Measurements from ENCODE around the gene GPR143. TPM values are rescaled to one million over a fixed set of nuclear protein-coding genes. Genes with fewer than 3 reads are reported as not detected.

GPR143 gene
- total and polyA plus RNA-seq, 10 of the 15 experiments (the other 5 are each of a cell fraction or from before 2014, with no cell fraction given), result 0.05 to 0.31 (median 0.15) TPM; not detected in 5

DNA sequence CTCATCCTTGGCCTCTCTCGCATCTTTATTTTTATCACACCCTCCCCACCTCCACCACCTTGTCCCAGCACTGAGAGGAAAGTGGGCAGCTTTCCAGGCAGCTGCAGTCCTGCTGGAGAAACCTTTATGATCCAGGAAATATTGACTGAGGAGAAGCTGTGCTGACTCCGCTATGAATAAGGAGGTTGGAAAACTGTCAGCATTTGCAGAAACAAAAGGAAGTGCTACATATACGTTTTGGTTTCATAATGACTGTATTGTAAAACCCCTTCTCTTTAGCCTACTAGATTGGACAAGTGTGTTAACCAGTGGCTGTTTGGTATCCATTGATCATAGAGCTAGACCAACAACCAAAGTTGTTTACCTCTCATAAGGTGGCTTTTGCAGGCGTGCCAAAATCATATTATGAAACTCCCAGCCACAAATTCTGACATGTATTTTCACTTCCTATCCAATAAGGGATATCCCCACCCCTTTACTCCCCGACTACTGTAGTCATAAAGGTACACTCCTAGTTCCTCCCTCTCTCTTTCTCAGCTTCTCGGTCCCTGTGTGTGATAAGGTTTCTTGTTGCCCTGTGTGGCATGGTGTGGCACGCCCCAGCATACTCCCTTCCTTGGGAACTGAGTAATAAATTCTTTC lies 88.4 kb downstream of the GPR143 start:
- no peaks in the 10 kb centered on the region for H4K20me1 ChIP-seq (ENCODE audit: control insufficient read depth, insufficient read depth)
- no peaks in the 10 kb centered on the region for H3K27me3 ChIP-seq (replicated peaks in 1 of 2; ENCODE audit: control insufficient read depth in 2 of 2, insufficient read depth in 2 of 2, low read length in 1 of 2)
- BruUV-seq (replicated peaks), result no TSS peak
- RAD21 ChIA-PET (ENCODE audit: unreplicated experiment), result interaction anchor here (0.6 to 1.1 kb wide), 5 partner anchors 20 to 329 kb away, joined by 3 to 6 read pairs (median 4); no protein-coding TSS in a partner anchor
- peak; percentile 57 for FAIRE-seq
- in situ Hi-C loops (cut with MboI) (no loop called here), intact Hi-C loops (cut with micrococcal nuclease; ENCODE audit: unreplicated experiment) (loop anchor here (1.0 to 5.0 kb wide), 4 partner anchors 33 to 325 kb away; no protein-coding TSS in a partner anchor)
- POLR2A ChIA-PET, result no interaction called here
- peak; percentile 89 for DNase-seq (ENCODE audit: low read depth, low spot score)
- peak overlapping the region; percentile 53 for H3K4me2 ChIP-seq (ENCODE audit: control insufficient read depth, insufficient read depth)
- SMC1A ChIA-PET (ENCODE audit: uncharacterized antibody, unreplicated experiment), result interaction anchor here (0.5 to 1.8 kb wide), 10 partner anchors 9 to 1689 kb away, joined by 3 to 6 read pairs (median 3); no protein-coding TSS in a partner anchor
- peak overlapping the region; percentile 85 for H3K27ac ChIP-seq (ENCODE audit: control insufficient read depth, insufficient read depth)
- CTCF ChIA-PET, result interaction anchor here (1.5 kb wide), 1 partner anchor 31 kb away, joined by 3 read pairs; no protein-coding TSS in a partner anchor
- H3K9me3 ChIP-seq (replicated peaks; ENCODE audit: control insufficient read depth, insufficient read depth, low read length), result peaks cover 11% of the 10 kb centered on the region; the same call in 2 of the 3 replicates
- H2AFZ ChIP-seq (ENCODE audit: control insufficient read depth, low read depth, low read length), result no peak overlapping the region
- no peaks in the 10 kb centered on the region for H3K79me2 ChIP-seq (ENCODE audit: control insufficient read depth, insufficient read depth, low read length)
- 3% methylated on average over 7 of the region's 7 CpGs for WGBS (ENCODE audit: insufficient coverage, insufficient replicate concordance, low lambda C conversion rate, missing lambda C conversion rate)
- H3K4me1 ChIP-seq (ENCODE audit: control insufficient read depth, insufficient read depth, low read length), result peaks cover 6% of the 10 kb centered on the region
- no peak overlapping the region for H3K9ac ChIP-seq (ENCODE audit: control insufficient read depth, insufficient read depth, low read length)
- peak overlapping the region; percentile 11; the same call in 1 of the 2 replicates for H3K4me3 ChIP-seq
- no peaks in the 10 kb centered on the region; a peak in 1 of 4 replicates for H3K36me3 ChIP-seq (ENCODE audit: control insufficient read depth in 2 of 2, insufficient read depth in 2 of 2, low read length in 1 of 2)
- peak; percentile 97 for ATAC-seq
- TF ChIP-seq, protein P1, sequence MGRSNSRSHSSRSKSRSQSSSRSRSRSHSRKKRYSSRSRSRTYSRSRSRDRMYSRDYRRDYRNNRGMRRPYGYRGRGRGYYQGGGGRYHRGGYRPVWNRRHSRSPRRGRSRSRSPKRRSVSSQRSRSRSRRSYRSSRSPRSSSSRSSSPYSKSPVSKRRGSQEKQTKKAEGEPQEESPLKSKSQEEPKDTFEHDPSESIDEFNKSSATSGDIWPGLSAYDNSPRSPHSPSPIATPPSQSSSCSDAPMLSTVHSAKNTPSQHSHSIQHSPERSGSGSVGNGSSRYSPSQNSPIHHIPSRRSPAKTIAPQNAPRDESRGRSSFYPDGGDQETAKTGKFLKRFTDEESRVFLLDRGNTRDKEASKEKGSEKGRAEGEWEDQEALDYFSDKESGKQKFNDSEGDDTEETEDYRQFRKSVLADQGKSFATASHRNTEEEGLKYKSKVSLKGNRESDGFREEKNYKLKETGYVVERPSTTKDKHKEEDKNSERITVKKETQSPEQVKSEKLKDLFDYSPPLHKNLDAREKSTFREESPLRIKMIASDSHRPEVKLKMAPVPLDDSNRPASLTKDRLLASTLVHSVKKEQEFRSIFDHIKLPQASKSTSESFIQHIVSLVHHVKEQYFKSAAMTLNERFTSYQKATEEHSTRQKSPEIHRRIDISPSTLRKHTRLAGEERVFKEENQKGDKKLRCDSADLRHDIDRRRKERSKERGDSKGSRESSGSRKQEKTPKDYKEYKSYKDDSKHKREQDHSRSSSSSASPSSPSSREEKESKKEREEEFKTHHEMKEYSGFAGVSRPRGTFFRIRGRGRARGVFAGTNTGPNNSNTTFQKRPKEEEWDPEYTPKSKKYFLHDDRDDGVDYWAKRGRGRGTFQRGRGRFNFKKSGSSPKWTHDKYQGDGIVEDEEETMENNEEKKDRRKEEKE (IDR thresholded peaks at IDR 0.05), result no peak
- TF ChIP-seq HDAC6 (IDR thresholded peaks at IDR 0.05; ENCODE audit: unreplicated experiment) (no peak), FOXK2 (IDR thresholded peaks at IDR 0.05) (no peak), POU2F2 (IDR thresholded peaks at IDR 0.05; ENCODE audit: borderline replicate concordance, low read depth, low read length) (peak; percentile 22; the same call in 1 of the 3 replicates), KDM1A (IDR thresholded peaks at IDR 0.05; ENCODE audit: borderline replicate concordance) (no peak), SMAD1 (IDR thresholded peaks at IDR 0.05; ENCODE audit: low read depth, partially characterized antibody) (peak; percentile 75), IRF4 (IDR thresholded peaks at IDR 0.05; ENCODE audit: low read depth, low read length) (peak; percentile 77), IKZF2 (IDR thresholded peaks at IDR 0.05) (peak; percentile 97 to 98), ASH2L (IDR thresholded peaks at IDR 0.05; ENCODE audit: borderline replicate concordance, low read depth) (no peak), RELA (IDR thresholded peaks at IDR 0.05; ENCODE audit: borderline replicate concordance, partially characterized antibody) (peak; percentile 69), RFX5 (IDR thresholded peaks at IDR 0.05; ENCODE audit: low read depth, low read length) (no peak), RBBP5 (conservative IDR thresholded peaks at IDR 0.05) (no peak), NR2C2 (IDR thresholded peaks at IDR 0.05; ENCODE audit: borderline replicate concordance, control insufficient read depth, insufficient read length, low read depth) (no peak), BACH1 (IDR thresholded peaks at IDR 0.05; ENCODE audit: borderline replicate concordance) (peak; percentile 70; the same call in 1 of the 2 replicates), KLF5 (IDR thresholded peaks at IDR 0.05; ENCODE audit: partially characterized antibody) (peak; percentile 59), HDAC2 (IDR thresholded peaks at IDR 0.05) (no peak), PAX8 (IDR thresholded peaks at IDR 0.05) (no peak), NBN (IDR thresholded peaks at IDR 0.05) (0 out of 2 replicates have a peak, but pooled peaks have one; percentile 60), RAD21 (IDR thresholded peaks at IDR 0.05; ENCODE audit: insufficient read depth, low read depth, low read length) (0 out of 2 replicates have a peak, but pooled peaks have one; percentile 5), TCF12 (IDR thresholded peaks at IDR 0.05; ENCODE audit: low read depth, low read length) (peak; percentile 43; the same call in 1 of the 2 replicates)
- TF ChIP-seq, protein P2, sequence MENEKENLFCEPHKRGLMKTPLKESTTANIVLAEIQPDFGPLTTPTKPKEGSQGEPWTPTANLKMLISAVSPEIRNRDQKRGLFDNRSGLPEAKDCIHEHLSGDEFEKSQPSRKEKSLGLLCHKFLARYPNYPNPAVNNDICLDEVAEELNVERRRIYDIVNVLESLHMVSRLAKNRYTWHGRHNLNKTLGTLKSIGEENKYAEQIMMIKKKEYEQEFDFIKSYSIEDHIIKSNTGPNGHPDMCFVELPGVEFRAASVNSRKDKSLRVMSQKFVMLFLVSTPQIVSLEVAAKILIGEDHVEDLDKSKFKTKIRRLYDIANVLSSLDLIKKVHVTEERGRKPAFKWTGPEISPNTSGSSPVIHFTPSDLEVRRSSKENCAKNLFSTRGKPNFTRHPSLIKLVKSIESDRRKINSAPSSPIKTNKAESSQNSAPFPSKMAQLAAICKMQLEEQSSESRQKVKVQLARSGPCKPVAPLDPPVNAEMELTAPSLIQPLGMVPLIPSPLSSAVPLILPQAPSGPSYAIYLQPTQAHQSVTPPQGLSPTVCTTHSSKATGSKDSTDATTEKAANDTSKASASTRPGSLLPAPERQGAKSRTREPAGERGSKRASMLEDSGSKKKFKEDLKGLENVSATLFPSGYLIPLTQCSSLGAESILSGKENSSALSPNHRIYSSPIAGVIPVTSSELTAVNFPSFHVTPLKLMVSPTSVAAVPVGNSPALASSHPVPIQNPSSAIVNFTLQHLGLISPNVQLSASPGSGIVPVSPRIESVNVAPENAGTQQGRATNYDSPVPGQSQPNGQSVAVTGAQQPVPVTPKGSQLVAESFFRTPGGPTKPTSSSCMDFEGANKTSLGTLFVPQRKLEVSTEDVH (IDR thresholded peaks at IDR 0.05; ENCODE audit: low read depth, partially characterized antibody), result peak; percentile 53

Data from GM12878 (cell line).